Smooth muscle cell (in vitro differentiated cells): ENCODE results near the gene TLE3. TPM values are rescaled to one million over a fixed set of nuclear protein-coding genes. Genes with fewer than 3 reads are reported as not detected.

Experiments
- DNase-seq: peaks from one replicate; lab custom pipeline; 2025; ENCODE audit not compliant: unreplicated experiment; lab: John Stamatoyannopoulos, UW
- H2AFZ ChIP-seq: fragments of 200-600 bp; sonication (generic); 2 replicates; pipeline ENCODE4 v1.6.0; 2016; ENCODE audit warnings: antibody characterized with exemption, low read depth, mild to moderate bottlenecking
- H3F3A ChIP-seq: fragments of 200-600 bp; sonication (generic); 2 replicates; pipeline ENCODE4 v1.6.0; 2017; ENCODE audit warnings: antibody characterized with exemption, low read depth
- H3K27ac ChIP-seq: fragments of 200-600 bp; sonication (generic); 2 replicates; pipeline ENCODE4 v1.5.1; 2016; ENCODE audit warnings: low read depth, mild to moderate bottlenecking
- H3K27me3 ChIP-seq: fragments of 200-600 bp; sonication (generic); 2 replicates; pipeline ENCODE4 v1.6.1; 2016; ENCODE audit warnings: low read depth, mild to moderate bottlenecking
- H3K36me3 ChIP-seq: fragments of 200-600 bp; sonication (generic); 2 replicates; pipeline ENCODE4 v1.5.1; 2016; ENCODE audit warnings: low read depth
- H3K4me1 ChIP-seq: fragments of 200-600 bp; sonication (generic); 2 replicates; pipeline ENCODE4 v1.5.1; 2016; ENCODE audit warnings: low read depth
- H3K4me2 ChIP-seq: fragments of 200-600 bp; sonication (generic); 2 replicates; pipeline ENCODE4 v1.6.0; 2016; ENCODE audit warnings: mild to moderate bottlenecking
- H3K4me3 ChIP-seq: fragments of 200-600 bp; sonication (generic); 2 replicates; pipeline ENCODE4 v1.5.1; 2016; ENCODE audit warnings: mild to moderate bottlenecking
- H3K79me2 ChIP-seq: fragments of 200-600 bp; sonication (generic); 2 replicates; pipeline ENCODE4 v1.6.0; 2016; ENCODE audit warnings: low read depth, mild to moderate bottlenecking
- H3K9ac ChIP-seq: fragments of 200-600 bp; sonication (generic); 2 replicates; pipeline ENCODE4 v1.6.0; 2016; ENCODE audit warnings: low read depth
- H3K9me3 ChIP-seq: fragments of 200-600 bp; sonication (generic); replicated peaks from 2 replicates; pipeline ENCODE4 v1.5.1; 2016; ENCODE audit warnings: low read depth
- H4K20me1 ChIP-seq: fragments of 200-600 bp; sonication (generic); 2 replicates; pipeline ENCODE4 v1.6.0; 2016; ENCODE audit warnings: low read depth
- CTCF ChIP-seq: fragments of 200-600 bp; sonication (generic); IDR thresholded peaks from 2 replicates; pipeline ENCODE4 v1.5.1; 2017; ENCODE audit warnings: borderline replicate concordance, mild to moderate bottlenecking, antibody characterized with exemption; ENCODE audit not compliant: insufficient read depth, poor library complexity, severe bottlenecking
- WGBS: methylation state at CpG from one replicate; pipeline ENCODE4 v1.1.7; 2016; ENCODE audit warnings: low lambda C conversion rate; 5-methylcytosine and 5-hydroxymethylcytosine counted together
- polyA plus RNA-seq: library from polyadenylated mRNA; unstranded; fragments of >200 nt; fragmentation: Nextera tagmentation; extraction: Ambion mirVana; gene quantifications from 2 replicates; pipeline ENCODE4 v1.2.1, GENCODE V29; 2016
- total RNA-seq: library from RNA; depleted of rRNA; stranded (reverse); fragments of >200 nt; gene quantifications from 2 replicates; pipeline ENCODE4 v1.2.3, GENCODE V29; 2014

The TLE3 gene
- total and polyA plus RNA-seq, 2 experiments from 2014 or later: 50.9 to 53.2 TPM

DNA sequence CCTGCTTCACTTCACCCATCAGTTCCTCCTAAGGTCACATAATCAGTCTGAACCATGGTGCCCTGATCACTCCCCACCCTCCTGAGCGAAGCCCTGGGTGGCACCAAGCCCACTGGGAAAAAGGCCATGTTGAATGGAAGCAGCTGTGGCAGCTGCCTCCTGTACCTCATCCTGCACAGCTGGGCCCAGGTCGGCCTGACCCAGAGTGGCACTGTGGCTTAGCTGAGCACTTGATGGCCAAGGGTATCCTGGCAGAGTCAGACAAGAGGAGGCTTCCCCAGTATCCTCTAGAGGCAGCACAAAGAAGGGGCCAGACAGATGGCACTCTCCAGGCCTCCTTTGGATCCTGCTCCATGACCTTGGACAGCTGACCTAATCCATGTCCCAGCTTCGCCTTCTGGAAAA lies 68.4 kb downstream of the TLE3 start:
- H3K4me1 ChIP-seq: no peaks in the 10 kb centered on the region
- H3K4me3 ChIP-seq: no peak overlapping the region
- no peak overlapping the region for H3K9ac ChIP-seq
- H2AFZ ChIP-seq: no peak overlapping the region
- H4K20me1 ChIP-seq: no peaks in the 10 kb centered on the region
- no peaks in the 10 kb centered on the region for H3K27me3 ChIP-seq
- no peak for DNase-seq
- H3K79me2 ChIP-seq: no peaks in the 10 kb centered on the region
- 97% methylated on average over 3 of the region's 3 CpGs for WGBS
- H3K9me3 ChIP-seq: no peaks in the 10 kb centered on the region
- H3K36me3 ChIP-seq: no peaks in the 10 kb centered on the region
- no peak overlapping the region for H3K27ac ChIP-seq
- no peaks in the 10 kb centered on the region for H3F3A ChIP-seq
- TF ChIP-seq CTCF: no peak
- no peak overlapping the region for H3K4me2 ChIP-seq

DNA sequence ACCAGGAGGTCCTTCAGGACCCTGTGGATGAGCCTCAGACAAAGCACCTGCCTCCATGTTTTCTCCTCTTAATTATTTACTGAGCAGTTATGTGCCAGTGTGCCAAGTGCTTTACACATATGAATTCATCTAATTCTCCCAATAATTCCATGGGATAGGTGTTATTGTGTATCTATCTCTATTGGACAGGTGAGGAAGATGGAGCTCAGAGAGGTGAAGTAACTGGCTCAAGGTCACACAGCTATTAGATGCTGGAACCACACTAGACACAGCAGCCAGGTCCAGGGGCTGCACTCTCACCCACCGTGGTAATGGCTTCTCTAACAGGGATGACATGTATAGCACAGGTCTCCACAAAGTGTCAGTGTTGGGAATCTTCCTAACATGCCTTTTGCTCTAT lies 70.2 kb downstream of the TLE3 start:
- Histone ChIP-seq H3K36me3 (no peaks in the 10 kb centered on the region), H3F3A (peaks cover 2% of the 10 kb centered on the region), H3K4me1 (peaks cover 6% of the 10 kb centered on the region), H2AFZ (no peak overlapping the region), H3K27me3 (no peaks in the 10 kb centered on the region), H3K79me2 (no peaks in the 10 kb centered on the region), H4K20me1 (no peaks in the 10 kb centered on the region), H3K4me3 (no peak overlapping the region), H3K4me2 (no peak overlapping the region), H3K9me3 (no peaks in the 10 kb centered on the region), H3K27ac (no peak overlapping the region), H3K9ac (no peak overlapping the region)
- DNase-seq: no peak
- WGBS: 100% methylated on average over 1 of the region's 1 CpG
- no peak for TF ChIP-seq CTCF

DNA sequence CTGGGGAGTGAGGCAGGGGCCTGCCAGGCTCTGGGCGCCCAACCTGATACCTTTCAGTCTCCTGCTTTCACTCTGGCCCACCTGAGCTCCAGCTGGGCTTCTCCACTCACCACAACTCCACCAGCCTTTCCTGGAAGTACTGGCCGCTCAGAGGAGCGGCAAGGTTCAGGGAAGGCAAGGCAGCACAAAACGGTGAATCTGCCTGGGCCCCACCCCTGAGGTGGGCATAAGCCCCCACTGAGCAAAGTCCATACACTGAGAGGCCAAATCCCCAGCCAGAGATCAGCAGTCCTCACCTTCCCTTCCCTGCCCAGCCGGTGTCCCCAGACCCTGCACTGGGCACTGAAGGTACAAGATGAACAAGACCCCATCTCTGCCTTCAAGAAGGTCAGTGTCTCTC lies 70.7 kb downstream of the TLE3 start:
- H4K20me1 ChIP-seq: no peaks in the 10 kb centered on the region
- H3K9me3 ChIP-seq: no peaks in the 10 kb centered on the region
- TF ChIP-seq CTCF: no peak
- H3K36me3 ChIP-seq: no peaks in the 10 kb centered on the region
- no peaks in the 10 kb centered on the region for H3K79me2 ChIP-seq
- no peak overlapping the region for H3K27ac ChIP-seq
- H3K4me2 ChIP-seq: no peak overlapping the region
- H3K9ac ChIP-seq: no peak overlapping the region
- no peaks in the 10 kb centered on the region for H3K27me3 ChIP-seq
- no peak overlapping the region for H3K4me3 ChIP-seq
- no peak overlapping the region for H2AFZ ChIP-seq
- H3F3A ChIP-seq: peaks cover 2% of the 10 kb centered on the region
- peaks cover 6% of the 10 kb centered on the region for H3K4me1 ChIP-seq
- WGBS: 92% methylated on average over 5 of the region's 5 CpGs
- DNase-seq: no peak

- Histone ChIP-seq H3K4me1 (peaks cover 6% of the 10 kb centered on the region), H3K27me3 (no peaks in the 10 kb centered on the region), H2AFZ (no peak overlapping the region), H3K4me2 (no peak overlapping the region), H3F3A (peaks cover 2% of the 10 kb centered on the region), H3K27ac (no peak overlapping the region), H3K79me2 (no peaks in the 10 kb centered on the region), H3K9ac (no peak overlapping the region), H3K36me3 (no peaks in the 10 kb centered on the region), H4K20me1 (no peaks in the 10 kb centered on the region), H3K9me3 (no peaks in the 10 kb centered on the region), H3K4me3 (no peak overlapping the region)
- DNase-seq: no peak
- WGBS: 55% methylated on average over 11 of the region's 11 CpGs
- no peak for TF ChIP-seq CTCF
Measured at GRCh38 chr15:70025413-70026296, 72.1 kb downstream of the TLE3 start.
